Caco-2 (cell line): Measurements from ENCODE around the gene HMSD. TPM values are rescaled to one million over a fixed set of nuclear protein-coding genes. Genes with fewer than 3 reads are reported as not detected.

Source experiments
- BruUV-seq: library from RNA; stranded (reverse); fragments of 400-500 nt; replicated peaks from 2 replicates; lab custom pipeline; 2021; lab: Mats Ljungman, UMichigan
- CTCF ChIA-PET: fragments of 300-600 bp; sonication (Branson Sonifier 250); formaldehyde crosslinking; loops from one replicate; lab custom pipeline; 2022; ENCODE audit warnings: antibody characterized with exemption; lab: Charles Lee
- POLR2A ChIA-PET: fragments of 300-600 bp; sonication (Branson Sonifier 250); formaldehyde crosslinking; loops from one replicate; lab custom pipeline; 2022; ENCODE audit warnings: antibody characterized with exemption; lab: Charles Lee
- DNase-seq, 2 experiments: peaks; one replicate each; pipeline versions ENCODE4 v3.0.0 to v3.0.0-alpha.2; 2020 to 2022
- H3K27me3 ChIP-seq: replicated peaks from 2 replicates; pipeline ENCODE4 v1.6.0; 2011; ENCODE audit warnings: low read length; ENCODE audit not compliant: control insufficient read depth, insufficient read depth
- H3K36me3 ChIP-seq: 2 replicates; pipeline ENCODE4 v1.5.1; 2011; ENCODE audit warnings: low read length; ENCODE audit not compliant: control insufficient read depth, insufficient read depth
- H3K4me1 ChIP-seq: fragments of 250-450 bp; sonication (Bioruptor Pico); 2 replicates; pipeline ENCODE4 v1.5.1; 2020; ENCODE audit warnings: mild to moderate bottlenecking
- H3K4me3 ChIP-seq: 2 replicates; pipeline ENCODE4 v1.5.1; 2011; ENCODE audit warnings: low read depth, mild to moderate bottlenecking, control low read depth, low read length
- H3K9me3 ChIP-seq: fragments of 250-450 bp; sonication (Bioruptor Pico); 2 replicates; pipeline ENCODE4 v1.5.1; 2020; ENCODE audit warnings: mild to moderate bottlenecking, moderate library complexity
- H3K27ac Mint-ChIP-seq: one replicate; pipeline ENCODE4 v1.8.0; 2022; ENCODE audit warnings: mixed read lengths; ENCODE audit not compliant: unreplicated experiment
- H3K27me3 Mint-ChIP-seq: one replicate; pipeline ENCODE4 v1.8.0; 2022; ENCODE audit warnings: mixed read lengths; ENCODE audit not compliant: insufficient read depth, unreplicated experiment
- H3K36me3 Mint-ChIP-seq: one replicate; pipeline ENCODE4 v1.8.0; 2022; ENCODE audit warnings: mild to moderate bottlenecking, mixed read lengths; ENCODE audit not compliant: insufficient read depth, unreplicated experiment
- H3K4me1 Mint-ChIP-seq: one replicate; pipeline ENCODE4 v1.8.0; 2022; ENCODE audit warnings: low read depth, mixed read lengths; ENCODE audit not compliant: unreplicated experiment
- H3K4me3 Mint-ChIP-seq: one replicate; pipeline ENCODE4 v1.8.0; 2022; ENCODE audit warnings: mild to moderate bottlenecking, moderate library complexity, mixed read lengths; ENCODE audit not compliant: unreplicated experiment
- H3K9me3 Mint-ChIP-seq: one replicate; pipeline ENCODE4 v1.8.0; 2022; ENCODE audit warnings: mixed read lengths; ENCODE audit not compliant: unreplicated experiment
- intact Hi-C: fragments of 100-400 bp; cut with micrococcal nuclease; formaldehyde crosslinking; loops from one replicate; pipeline ENCODE4 v1.10.0; 2022; ENCODE audit not compliant: unreplicated experiment
- total RNA-seq: library from RNA; stranded (reverse); gene quantifications from 2 replicates; pipeline ENCODE4 v1.2.3, GENCODE V29; 2022
- TF ChIP-seq, protein P1 (sequence below), 2 experiments: fragments of 200-600 bp in 1 of 2; IDR thresholded peaks; 1 replicate in 1 of 2; 2 replicates in 1 of 2; pipeline versions ENCODE4 v1.5.1 to v1.8.0; 2011 to 2022; ENCODE audit warnings: antibody characterized with exemption in 1 of 2, control low read depth in 1 of 2, inconsistent platforms in 1 of 2, low read depth in 1 of 2, low read length in 1 of 2, mild to moderate bottlenecking in 1 of 2, moderate library complexity in 1 of 2; ENCODE audit not compliant: insufficient read depth in 1 of 2, severe bottlenecking in 1 of 2, unreplicated experiment in 1 of 2

The HMSD gene
- total RNA-seq, 1 experiment from 2014 or later, result not detected

DNA sequence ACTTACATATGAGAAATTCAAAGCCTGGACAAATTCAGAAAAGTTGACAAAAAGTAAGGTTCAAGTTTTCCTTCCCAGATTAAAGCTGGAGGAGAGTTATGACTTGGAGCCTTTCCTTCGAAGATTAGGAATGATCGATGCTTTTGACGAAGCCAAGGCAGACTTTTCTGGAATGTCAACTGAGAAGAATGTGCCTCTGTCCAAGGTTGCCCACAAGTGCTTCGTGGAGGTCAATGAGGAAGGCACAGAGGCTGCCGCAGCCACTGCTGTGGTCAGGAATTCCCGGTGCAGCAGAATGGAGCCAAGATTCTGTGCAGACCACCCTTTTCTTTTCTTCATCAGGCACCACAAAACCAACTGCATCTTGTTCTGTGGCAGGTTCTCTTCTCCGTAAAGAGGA, 37.8 kb downstream of the HMSD start:
- no peaks in the 10 kb centered on the region for H3K27me3 Mint-ChIP-seq
- Histone ChIP-seq H3K9me3 (no peaks in the 10 kb centered on the region), H3K4me1 (no peaks in the 10 kb centered on the region), H3K4me3 (no peak overlapping the region), H3K27me3 (no peaks in the 10 kb centered on the region), H3K36me3 (no peaks in the 10 kb centered on the region)
- intact Hi-C loops, result no loop called here
- no peaks in the 10 kb centered on the region for H3K4me1 Mint-ChIP-seq
- DNase-seq, result no peak
- no peak overlapping the region for H3K4me3 Mint-ChIP-seq
- POLR2A ChIA-PET, result no interaction called here
- CTCF ChIA-PET, result no interaction called here
- H3K9me3 Mint-ChIP-seq, result no peaks in the 10 kb centered on the region
- TF ChIP-seq, protein P1, sequence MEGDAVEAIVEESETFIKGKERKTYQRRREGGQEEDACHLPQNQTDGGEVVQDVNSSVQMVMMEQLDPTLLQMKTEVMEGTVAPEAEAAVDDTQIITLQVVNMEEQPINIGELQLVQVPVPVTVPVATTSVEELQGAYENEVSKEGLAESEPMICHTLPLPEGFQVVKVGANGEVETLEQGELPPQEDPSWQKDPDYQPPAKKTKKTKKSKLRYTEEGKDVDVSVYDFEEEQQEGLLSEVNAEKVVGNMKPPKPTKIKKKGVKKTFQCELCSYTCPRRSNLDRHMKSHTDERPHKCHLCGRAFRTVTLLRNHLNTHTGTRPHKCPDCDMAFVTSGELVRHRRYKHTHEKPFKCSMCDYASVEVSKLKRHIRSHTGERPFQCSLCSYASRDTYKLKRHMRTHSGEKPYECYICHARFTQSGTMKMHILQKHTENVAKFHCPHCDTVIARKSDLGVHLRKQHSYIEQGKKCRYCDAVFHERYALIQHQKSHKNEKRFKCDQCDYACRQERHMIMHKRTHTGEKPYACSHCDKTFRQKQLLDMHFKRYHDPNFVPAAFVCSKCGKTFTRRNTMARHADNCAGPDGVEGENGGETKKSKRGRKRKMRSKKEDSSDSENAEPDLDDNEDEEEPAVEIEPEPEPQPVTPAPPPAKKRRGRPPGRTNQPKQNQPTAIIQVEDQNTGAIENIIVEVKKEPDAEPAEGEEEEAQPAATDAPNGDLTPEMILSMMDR (IDR thresholded peaks at IDR 0.05; ENCODE audit: insufficient read depth in 1 of 2, low read depth in 1 of 2, low read length in 1 of 2, severe bottlenecking in 1 of 2, unreplicated experiment in 1 of 2), result no peak
- H3K36me3 Mint-ChIP-seq, result no peaks in the 10 kb centered on the region
- BruUV-seq, result no TSS peak
- H3K27ac Mint-ChIP-seq, result no peak overlapping the region

DNA sequence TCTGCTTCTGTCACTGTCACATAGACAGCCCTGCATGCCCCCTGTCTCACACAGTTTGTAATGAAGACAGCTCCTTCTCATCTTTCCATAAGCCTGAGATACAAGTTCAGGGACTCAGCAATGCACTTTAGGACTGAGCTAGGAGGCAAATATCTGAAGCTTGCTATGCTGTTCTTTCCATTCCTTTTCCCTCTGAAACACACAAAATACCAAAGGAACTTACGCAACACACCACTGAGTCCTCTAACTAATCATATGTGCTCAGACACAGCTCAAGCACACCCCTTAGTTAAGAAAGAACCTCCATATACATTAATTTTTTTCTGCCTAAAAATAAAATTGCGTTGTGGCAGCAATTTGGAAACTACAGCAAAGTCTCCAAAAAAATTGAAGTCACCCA, 38.6 kb downstream of the HMSD start:
- TF ChIP-seq, protein P1 (IDR thresholded peaks at IDR 0.05; ENCODE audit: insufficient read depth in 1 of 2, low read depth in 1 of 2, low read length in 1 of 2, severe bottlenecking in 1 of 2, unreplicated experiment in 1 of 2), result no peak

DNA sequence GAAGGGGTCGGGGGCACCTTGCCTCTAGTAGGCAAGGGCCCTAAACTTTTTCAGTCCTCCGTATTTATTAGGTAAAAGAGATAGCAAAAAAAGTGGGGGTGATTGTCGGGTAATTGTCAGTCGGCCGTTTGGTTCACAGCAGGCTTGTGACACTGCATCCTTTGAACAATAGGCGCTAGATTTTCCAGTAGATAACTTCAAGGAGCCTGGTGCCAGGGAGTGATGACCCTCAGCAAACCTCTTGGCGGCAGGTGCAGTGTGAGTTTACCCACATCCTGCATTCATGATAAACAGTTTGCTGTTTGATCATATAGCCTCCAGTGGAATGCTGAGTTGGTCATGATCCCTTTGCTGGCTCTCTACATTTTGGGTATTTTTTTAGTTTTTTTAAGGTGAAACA, 43.6 kb downstream of the HMSD start:
- no peaks in the 10 kb centered on the region for H3K27me3 Mint-ChIP-seq
- ChIA-PET POLR2A (no interaction called here), CTCF (no interaction called here)
- BruUV-seq, result no TSS peak
- Histone ChIP-seq H3K27me3 (no peaks in the 10 kb centered on the region), H3K4me3 (no peak overlapping the region), H3K9me3 (no peaks in the 10 kb centered on the region), H3K36me3 (no peaks in the 10 kb centered on the region), H3K4me1 (no peaks in the 10 kb centered on the region)
- no peak for DNase-seq
- intact Hi-C loops, result no loop called here
- no peak overlapping the region for H3K27ac Mint-ChIP-seq
- no peaks in the 10 kb centered on the region for H3K36me3 Mint-ChIP-seq
- TF ChIP-seq, protein P1 (IDR thresholded peaks at IDR 0.05; ENCODE audit: insufficient read depth in 1 of 2, low read depth in 1 of 2, low read length in 1 of 2, severe bottlenecking in 1 of 2, unreplicated experiment in 1 of 2), result no peak
- H3K4me1 Mint-ChIP-seq, result no peaks in the 10 kb centered on the region
- H3K9me3 Mint-ChIP-seq, result peaks cover 9% of the 10 kb centered on the region
- no peak overlapping the region for H3K4me3 Mint-ChIP-seq

More for the DNA sequence above, 38.6 kb downstream of the HMSD start:
- intact Hi-C loops, result no loop called here
- Histone ChIP-seq H3K9me3 (no peaks in the 10 kb centered on the region), H3K36me3 (no peaks in the 10 kb centered on the region), H3K4me1 (no peaks in the 10 kb centered on the region), H3K27me3 (no peaks in the 10 kb centered on the region), H3K4me3 (no peak overlapping the region)
- Mint-ChIP-seq H3K27me3 (no peaks in the 10 kb centered on the region), H3K4me3 (no peak overlapping the region), H3K4me1 (no peaks in the 10 kb centered on the region), H3K9me3 (no peaks in the 10 kb centered on the region), H3K36me3 (no peaks in the 10 kb centered on the region), H3K27ac (no peak overlapping the region)
- no peak for DNase-seq
- ChIA-PET CTCF (no interaction called here), POLR2A (no interaction called here)
- BruUV-seq, result no TSS peak
